ENCODE results near the gene REXO1. TPM values are rescaled to one million over a fixed set of nuclear protein-coding genes. Genes with fewer than 3 reads are reported as not detected.
"Not testable (repeated sequence)": the region's sequence is repeated elsewhere in the genome, so short reads cannot be mapped to it uniquely, and the experiment has no call there.

REXO1 gene
- total and polyA plus RNA-seq, 2 donors from 2014 or later = 12.1 to 36.8 TPM

DNA sequence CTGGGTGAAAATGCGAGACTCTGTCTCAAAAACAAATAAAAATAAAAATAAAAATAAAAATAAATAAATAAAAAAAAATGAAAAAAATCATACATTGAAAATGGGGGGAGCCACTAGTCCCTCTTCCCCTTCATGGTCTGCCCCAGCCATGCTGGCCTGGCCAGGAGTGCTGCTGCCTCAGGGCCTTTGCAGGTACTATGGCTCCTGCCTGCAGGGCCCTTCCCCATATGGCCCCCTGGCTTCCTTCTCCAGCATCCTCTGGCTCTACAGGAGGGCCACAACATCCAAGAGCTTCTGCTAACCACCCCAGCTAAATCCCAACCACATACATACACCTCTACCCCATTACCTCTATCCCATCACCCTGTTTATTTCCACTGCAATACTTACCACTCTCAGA is 41.6 kb upstream of the REXO1 start:
- no peaks in the 10 kb centered on the region for H3K36me3 ChIP-seq (ENCODE audit: control insufficient read depth in 2 of 3, insufficient read depth in 3 of 3, low read length in 3 of 3)
- no peak overlapping the region for H3K27ac ChIP-seq (ENCODE audit: low read depth in 2 of 2, low read length in 2 of 2)
- H3K4me3 ChIP-seq (ENCODE audit: low read length in 3 of 3) = no peak overlapping the region
- no peaks in the 10 kb centered on the region for H3K9me3 ChIP-seq (ENCODE audit: control insufficient read depth in 2 of 3, insufficient read depth in 1 of 3, low read length in 3 of 3)
- no peak for FAIRE-seq
- intact Hi-C loops (cut with DNase I) = no loop called here
- no peak for DNase-seq
- H3K27me3 ChIP-seq (ENCODE audit: control insufficient read depth, insufficient read depth, low read length) = no peaks in the 10 kb centered on the region
- TF ChIP-seq, protein P1, sequence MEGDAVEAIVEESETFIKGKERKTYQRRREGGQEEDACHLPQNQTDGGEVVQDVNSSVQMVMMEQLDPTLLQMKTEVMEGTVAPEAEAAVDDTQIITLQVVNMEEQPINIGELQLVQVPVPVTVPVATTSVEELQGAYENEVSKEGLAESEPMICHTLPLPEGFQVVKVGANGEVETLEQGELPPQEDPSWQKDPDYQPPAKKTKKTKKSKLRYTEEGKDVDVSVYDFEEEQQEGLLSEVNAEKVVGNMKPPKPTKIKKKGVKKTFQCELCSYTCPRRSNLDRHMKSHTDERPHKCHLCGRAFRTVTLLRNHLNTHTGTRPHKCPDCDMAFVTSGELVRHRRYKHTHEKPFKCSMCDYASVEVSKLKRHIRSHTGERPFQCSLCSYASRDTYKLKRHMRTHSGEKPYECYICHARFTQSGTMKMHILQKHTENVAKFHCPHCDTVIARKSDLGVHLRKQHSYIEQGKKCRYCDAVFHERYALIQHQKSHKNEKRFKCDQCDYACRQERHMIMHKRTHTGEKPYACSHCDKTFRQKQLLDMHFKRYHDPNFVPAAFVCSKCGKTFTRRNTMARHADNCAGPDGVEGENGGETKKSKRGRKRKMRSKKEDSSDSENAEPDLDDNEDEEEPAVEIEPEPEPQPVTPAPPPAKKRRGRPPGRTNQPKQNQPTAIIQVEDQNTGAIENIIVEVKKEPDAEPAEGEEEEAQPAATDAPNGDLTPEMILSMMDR (IDR thresholded peaks at IDR 0.05; ENCODE audit: borderline replicate concordance, extremely low read depth, insufficient read depth) = no peak
- no peak overlapping the region for H3K9ac ChIP-seq (ENCODE audit: low read length in 3 of 3)
- no peaks in the 10 kb centered on the region for H3K4me1 ChIP-seq (ENCODE audit: control insufficient read depth in 2 of 3, insufficient read depth in 2 of 3, low read depth in 1 of 3, low read length in 3 of 3)

DNA sequence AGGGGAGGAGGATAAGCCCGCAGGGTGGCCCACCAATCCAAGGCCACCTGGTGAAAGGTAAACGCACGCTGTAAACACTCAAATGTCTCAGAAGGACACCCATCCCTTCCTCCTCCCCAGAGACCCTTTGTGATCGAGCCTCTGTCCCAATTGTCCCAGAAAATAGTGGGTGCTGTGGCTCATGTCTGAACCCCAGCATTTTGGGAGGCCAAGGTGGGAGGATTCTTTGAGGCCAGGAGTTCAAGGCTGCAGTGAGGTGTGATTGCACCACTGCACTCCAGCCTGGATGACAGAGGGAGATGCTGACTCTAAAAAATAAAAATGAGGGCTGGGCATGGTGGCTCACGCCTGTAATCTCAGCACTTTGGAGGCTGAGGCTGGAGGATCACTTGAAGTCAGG is 40.1 kb upstream of the REXO1 start:
- Histone ChIP-seq H3K27me3 (ENCODE audit: control insufficient read depth, insufficient read depth, low read length) (no peaks in the 10 kb centered on the region), H3K36me3 (ENCODE audit: control insufficient read depth in 2 of 3, insufficient read depth in 3 of 3, low read length in 3 of 3) (no peaks in the 10 kb centered on the region), H3K9ac (ENCODE audit: low read length in 3 of 3) (no peak overlapping the region), H3K4me1 (ENCODE audit: control insufficient read depth in 2 of 3, insufficient read depth in 2 of 3, low read depth in 1 of 3, low read length in 3 of 3) (peaks cover 0 to 12% (median 7%) of the 10 kb centered on the region in 3 donors), H3K9me3 (ENCODE audit: control insufficient read depth in 2 of 3, insufficient read depth in 1 of 3, low read length in 3 of 3) (no peaks in the 10 kb centered on the region), H3K4me3 (ENCODE audit: low read length in 3 of 3) (no peak overlapping the region), H3K27ac (ENCODE audit: low read depth in 2 of 2, low read length in 2 of 2) (no peak overlapping the region)
- DNase-seq = no peak
- no peak for FAIRE-seq
- TF ChIP-seq, protein P1 (IDR thresholded peaks at IDR 0.05; ENCODE audit: borderline replicate concordance, extremely low read depth, insufficient read depth) = no peak
- intact Hi-C loops (cut with DNase I) = no loop called here

DNA sequence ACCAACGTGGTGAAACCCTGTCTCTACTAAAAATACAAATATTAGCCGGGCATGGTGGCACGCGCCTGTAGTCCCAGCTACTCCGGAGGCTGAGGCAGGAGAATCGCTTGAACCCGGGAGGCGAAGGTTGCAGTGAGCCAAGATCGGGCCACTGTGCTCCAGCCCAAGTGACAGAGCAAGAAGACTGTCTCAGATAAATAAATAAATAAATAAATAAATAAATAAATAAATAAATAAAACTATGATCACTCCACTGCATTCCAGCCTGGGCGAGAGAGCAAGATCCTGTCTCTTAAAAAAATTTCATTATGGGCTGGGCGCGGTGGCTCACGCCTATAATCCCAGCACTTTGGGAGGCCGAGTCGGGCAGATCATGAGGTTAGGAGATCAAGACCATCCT is 38.1 kb upstream of the REXO1 start:
- H3K4me3 ChIP-seq (ENCODE audit: low read length in 3 of 3); DNase-seq; H3K9me3 ChIP-seq (ENCODE audit: control insufficient read depth in 2 of 3, insufficient read depth in 1 of 3, low read length in 3 of 3); intact Hi-C loops (cut with DNase I); H3K27me3 ChIP-seq (ENCODE audit: control insufficient read depth, insufficient read depth, low read length); H3K9ac ChIP-seq (ENCODE audit: low read length in 3 of 3); H3K27ac ChIP-seq (ENCODE audit: low read depth in 2 of 2, low read length in 2 of 2); H3K36me3 ChIP-seq (ENCODE audit: control insufficient read depth in 2 of 3, insufficient read depth in 3 of 3, low read length in 3 of 3); FAIRE-seq: not testable (repeated sequence)
- H3K4me1 ChIP-seq (ENCODE audit: control insufficient read depth in 2 of 3, insufficient read depth in 2 of 3, low read depth in 1 of 3, low read length in 3 of 3) = peaks cover 0 to 24% (median 7%) of the 10 kb centered on the region in 3 donors

DNA sequence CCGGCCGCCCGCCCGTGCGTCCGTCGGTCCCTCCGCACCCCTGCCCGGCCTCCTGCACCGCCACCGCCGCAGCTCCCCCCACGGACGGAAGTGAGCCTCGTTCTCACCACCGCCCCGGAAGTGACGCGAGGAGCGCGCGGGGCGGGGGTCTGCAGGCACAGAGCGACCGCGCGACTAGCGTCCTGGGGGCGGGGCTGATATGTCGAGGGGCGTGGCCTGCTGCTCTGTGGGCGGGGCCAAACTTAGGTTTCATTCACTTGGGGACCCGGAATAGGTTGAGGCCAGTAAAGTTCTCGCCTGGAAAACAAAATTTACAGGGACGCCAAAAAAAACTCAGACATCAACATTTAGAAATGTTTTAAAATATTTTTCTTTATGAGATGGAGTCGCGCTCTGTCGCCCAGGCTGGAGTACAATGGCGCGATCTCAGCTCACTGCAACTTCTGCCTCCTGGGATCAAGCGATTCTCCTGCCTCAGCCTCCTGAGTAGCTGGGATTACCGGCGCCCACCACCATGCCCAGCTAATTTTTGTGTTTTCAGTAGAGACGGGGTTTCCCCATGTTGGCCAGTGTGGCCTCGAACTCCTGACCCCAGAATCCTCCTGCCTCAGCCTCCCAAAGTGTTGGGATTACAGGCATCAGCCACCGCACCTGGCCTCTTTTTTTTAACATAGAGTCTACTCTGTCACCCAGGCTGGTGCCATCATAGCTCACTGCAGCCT is 37.3 kb upstream of the REXO1 start, which contains the start of gene ABHD17A:
Gene ABHD17A, minus strand, starts transcription at position 99 of the 722 bp plus-strand sequence. CDS start 3,930 bp downstream, outside the sequence.
- peak; percentile 94 to 98 (median 97) for DNase-seq
- Histone ChIP-seq H3K4me1 (ENCODE audit: control insufficient read depth in 2 of 3, insufficient read depth in 2 of 3, low read depth in 1 of 3, low read length in 3 of 3) (peaks cover 0 to 27% (median 7%) of the 10 kb centered on the region in 3 donors), H3K27ac (ENCODE audit: low read depth in 2 of 2, low read length in 2 of 2) (peak within 1 kb of the TSS; percentile 22 to 38), H3K9ac (ENCODE audit: low read length in 3 of 3) (peak within 1 kb of the TSS; percentile 29 to 90 (median 65)), H3K4me3 (ENCODE audit: low read length in 3 of 3) (peak within 1 kb of the TSS; percentile 66 to 85 (median 68))
- peak; percentile 90 for FAIRE-seq
- H3K27me3 ChIP-seq (ENCODE audit: control insufficient read depth, insufficient read depth, low read length); H3K9me3 ChIP-seq (ENCODE audit: control insufficient read depth in 2 of 3, insufficient read depth in 1 of 3, low read length in 3 of 3); H3K36me3 ChIP-seq (ENCODE audit: control insufficient read depth in 2 of 3, insufficient read depth in 3 of 3, low read length in 3 of 3); intact Hi-C loops (cut with DNase I): not testable (repeated sequence)
